GM21360 (cell line): Measurements from ENCODE around the gene NTRK3.
A peak's percentile ranks its signal among the peaks of the same experiment; 100 is the strongest.
"Not testable (repeated sequence)": the region's sequence is repeated elsewhere in the genome, so short reads cannot be mapped to it uniquely, and the experiment has no call there.

Experiments used
- ATAC-seq: cut with Tn5 transposase; IDR thresholded peaks from one replicate; pipeline ENCODE4 v1.9.1; 2021; ENCODE audit warnings: mild to moderate bottlenecking, moderate library complexity; ENCODE audit not compliant: unreplicated experiment

Gene NTRK3

GRCh38 chr15:88083811-88084760, 172.5 kb downstream of the NTRK3 start:
- ATAC-seq: no peak

- ATAC-seq: no peak
Measured at GRCh38 chr15:88080616-88081015, 175.9 kb downstream of the NTRK3 start.

- ATAC-seq: no peak
Measured at GRCh38 chr15:88077296-88078020, 179.1 kb downstream of the NTRK3 start.

- no peak for ATAC-seq
Measured at GRCh38 chr15:88076328-88076727, 180.2 kb downstream of the NTRK3 start.

GRCh38 chr15:88075102-88075501, 181.4 kb downstream of the NTRK3 start:
- ATAC-seq: no peak

- no peak for ATAC-seq
Measured at GRCh38 chr15:88074386-88074785, 182.2 kb downstream of the NTRK3 start.

GRCh38 chr15:88073391-88073691, 183.2 kb downstream of the NTRK3 start:
- no peak for ATAC-seq

- ATAC-seq: no peak
Measured at GRCh38 chr15:88072598-88073390, 183.7 kb downstream of the NTRK3 start.

GRCh38 chr15:88072133-88072532, 184.4 kb downstream of the NTRK3 start:
- not testable (repeated sequence) for ATAC-seq

GRCh38 chr15:88071141-88071540, 185.4 kb downstream of the NTRK3 start:
- no peak for ATAC-seq

- no peak for ATAC-seq
Measured at GRCh38 chr15:88069561-88069960, 187.0 kb downstream of the NTRK3 start.

GRCh38 chr15:88067331-88067685, 189.2 kb downstream of the NTRK3 start:
- no peak for ATAC-seq

- ATAC-seq: no peak
Measured at GRCh38 chr15:88066636-88067330, 189.8 kb downstream of the NTRK3 start.

- ATAC-seq: no peak
Measured at GRCh38 chr15:88061452-88061851, 195.1 kb downstream of the NTRK3 start.

- no peak for ATAC-seq
Measured at GRCh38 chr15:88060383-88060782, 196.2 kb downstream of the NTRK3 start.

GRCh38 chr15:88057836-88058235, 198.7 kb downstream of the NTRK3 start:
- ATAC-seq: no peak

- ATAC-seq: peak; percentile 95
Measured at GRCh38 chr15:88049506-88049905, 207.0 kb downstream of the NTRK3 start.

- ATAC-seq: no peak
Measured at GRCh38 chr15:88048755-88049154, 207.8 kb downstream of the NTRK3 start.

- ATAC-seq: no peak
Measured at GRCh38 chr15:88048237-88048636, 208.3 kb downstream of the NTRK3 start.

- ATAC-seq: no peak
Measured at GRCh38 chr15:88046576-88047129, 209.9 kb downstream of the NTRK3 start.

- no peak for ATAC-seq
Measured at GRCh38 chr15:88043396-88043795, 213.1 kb downstream of the NTRK3 start.
